Measurements from ENCODE around the gene CACFD1. TPM values are rescaled to one million over a fixed set of nuclear protein-coding genes. Genes with fewer than 3 reads are reported as not detected.

CACFD1 gene
- total RNA-seq, 1 experiment from 2014 or later = 10.6 TPM

- BruUV-seq (replicated peaks) = no TSS peak
- Histone ChIP-seq H3K4me3 (ENCODE audit: low read depth, low read length, poor library complexity, severe bottlenecking) (no peak overlapping the region), H3K4me1 (ENCODE audit: insufficient read depth, low read length, poor library complexity, severe bottlenecking) (peaks cover 5% of the 10 kb centered on the region), H3K27me3 (replicated peaks; ENCODE audit: insufficient read depth, low read depth, low read length, poor library complexity) (no peaks in the 10 kb centered on the region), H3K36me3 (ENCODE audit: insufficient read depth, low read length, poor library complexity, severe bottlenecking) (no peaks in the 10 kb centered on the region), H3K9me3 (ENCODE audit: low read depth, low read length, poor library complexity, severe bottlenecking) (no peaks in the 10 kb centered on the region), H3K27ac (ENCODE audit: low read depth, low read length, poor library complexity, severe bottlenecking) (no peak overlapping the region)
- intact Hi-C loops (cut with micrococcal nuclease; ENCODE audit: unreplicated experiment) = no loop called here
- ChIA-PET CTCF (interaction anchor here (0.5 kb wide), 1 partner anchor 11 kb away, joined by 4 read pairs; no protein-coding TSS in a partner anchor), POLR2A (ENCODE audit: low non-redundant PET) (no interaction called here)
- no peak for DNase-seq (ENCODE audit: low spot score)
- no peak for TF ChIP-seq CTCF (conservative IDR thresholded peaks at IDR 0.05; ENCODE audit: low read depth, low read length)
- TF ChIP-seq EZH2 (IDR thresholded peaks at IDR 0.05; ENCODE audit: borderline replicate concordance, low read depth, low read length, poor library complexity, severe bottlenecking) = no peak
These were observed 2.2 kb downstream of the CACFD1 start for GRCh38 chr9:133461975-133462374.

- peaks cover 5% of the 10 kb centered on the region for H3K4me1 ChIP-seq (ENCODE audit: insufficient read depth, low read length, poor library complexity, severe bottlenecking)
- no peaks in the 10 kb centered on the region for H3K27me3 ChIP-seq (replicated peaks; ENCODE audit: insufficient read depth, low read depth, low read length, poor library complexity)
- POLR2A ChIA-PET (ENCODE audit: low non-redundant PET) = no interaction called here
- no peak overlapping the region for H3K4me3 ChIP-seq (ENCODE audit: low read depth, low read length, poor library complexity, severe bottlenecking)
- no peaks in the 10 kb centered on the region for H3K9me3 ChIP-seq (ENCODE audit: low read depth, low read length, poor library complexity, severe bottlenecking)
- CTCF ChIA-PET = no interaction called here
- H3K27ac ChIP-seq (ENCODE audit: low read depth, low read length, poor library complexity, severe bottlenecking) = no peak overlapping the region
- BruUV-seq (replicated peaks) = no TSS peak
- TF ChIP-seq CTCF (conservative IDR thresholded peaks at IDR 0.05; ENCODE audit: low read depth, low read length) = no peak
- TF ChIP-seq EZH2 (IDR thresholded peaks at IDR 0.05; ENCODE audit: borderline replicate concordance, low read depth, low read length, poor library complexity, severe bottlenecking) = no peak
- intact Hi-C loops (cut with micrococcal nuclease; ENCODE audit: unreplicated experiment) = no loop called here
- no peaks in the 10 kb centered on the region for H3K36me3 ChIP-seq (ENCODE audit: insufficient read depth, low read length, poor library complexity, severe bottlenecking)
- no peak for DNase-seq (ENCODE audit: low spot score)
These were observed 3.6 kb downstream of the CACFD1 start for GRCh38 chr9:133463234-133463863.

GRCh38 chr9:133463864-133464615 lies 4.3 kb downstream of the CACFD1 start:
- no peaks in the 10 kb centered on the region for H3K36me3 ChIP-seq (ENCODE audit: insufficient read depth, low read length, poor library complexity, severe bottlenecking)
- no peak overlapping the region for H3K4me3 ChIP-seq (ENCODE audit: low read depth, low read length, poor library complexity, severe bottlenecking)
- H3K9me3 ChIP-seq (ENCODE audit: low read depth, low read length, poor library complexity, severe bottlenecking) = no peaks in the 10 kb centered on the region
- H3K27me3 ChIP-seq (replicated peaks; ENCODE audit: insufficient read depth, low read depth, low read length, poor library complexity) = no peaks in the 10 kb centered on the region
- no peak for DNase-seq (ENCODE audit: low spot score)
- no peak overlapping the region for H3K27ac ChIP-seq (ENCODE audit: low read depth, low read length, poor library complexity, severe bottlenecking)
- intact Hi-C loops (cut with micrococcal nuclease; ENCODE audit: unreplicated experiment) = no loop called here
- TF ChIP-seq CTCF (conservative IDR thresholded peaks at IDR 0.05; ENCODE audit: low read depth, low read length) (no peak), EZH2 (IDR thresholded peaks at IDR 0.05; ENCODE audit: borderline replicate concordance, low read depth, low read length, poor library complexity, severe bottlenecking) (no peak)
- ChIA-PET CTCF (no interaction called here), POLR2A (ENCODE audit: low non-redundant PET) (no interaction called here)
- peaks cover 2% of the 10 kb centered on the region for H3K4me1 ChIP-seq (ENCODE audit: insufficient read depth, low read length, poor library complexity, severe bottlenecking)
- no TSS peak for BruUV-seq (replicated peaks)
